PC-9 (cell line): ENCODE measurements around the gene ADGRL3. TPM values are rescaled to one million over a fixed set of nuclear protein-coding genes. Genes with fewer than 3 reads are reported as not detected.

ENCODE experiments used
- BruUV-seq: library from RNA; stranded (reverse); fragments of 400-500 nt; replicated peaks from 2 replicates; lab custom pipeline; 2021; lab: Mats Ljungman, UMichigan
- CTCF ChIA-PET: fragments of 300-600 bp; sonication (Branson Sonifier 250); formaldehyde crosslinking; loops from one replicate; lab custom pipeline; 2022; ENCODE audit warnings: antibody characterized with exemption; lab: Charles Lee
- POLR2A ChIA-PET: fragments of 300-600 bp; sonication (Branson Sonifier 250); formaldehyde crosslinking; loops from one replicate; lab custom pipeline; 2022; ENCODE audit warnings: antibody characterized with exemption; ENCODE audit not compliant: unreplicated experiment; lab: Charles Lee
- DNase-seq, 2 experiments: peaks; one replicate each; pipeline versions ENCODE4 v3.0.0 to v3.0.0-alpha.2; 2015 to 2022; ENCODE audit warnings: mixed read lengths in 1 of 2
- H2AFZ ChIP-seq: fragments of 200-600 bp; sonication (generic); 2 replicates; pipeline ENCODE4 v1.8.1; 2017; ENCODE audit warnings: antibody characterized with exemption
- H3F3A ChIP-seq: fragments of 200-600 bp; sonication (generic); 2 replicates; pipeline ENCODE4 v1.8.1; 2017; ENCODE audit warnings: antibody characterized with exemption, mild to moderate bottlenecking, low read depth; ENCODE audit not compliant: insufficient read depth
- H3K27ac ChIP-seq: fragments of 200-600 bp; sonication (generic); 2 replicates; pipeline ENCODE4 v1.6.1; 2016; ENCODE audit warnings: mixed run types
- H3K27me3 ChIP-seq: fragments of 200-600 bp; sonication (generic); 2 replicates; pipeline ENCODE4 v1.6.1; 2016; ENCODE audit warnings: low read depth, mixed run types; ENCODE audit not compliant: insufficient read depth
- H3K36me3 ChIP-seq: fragments of 200-600 bp; sonication (generic); 2 replicates; pipeline ENCODE4 v1.6.1; 2016; ENCODE audit warnings: low read depth, mixed run types
- H3K4me1 ChIP-seq: fragments of 200-600 bp; sonication (generic); replicated peaks from 2 replicates; pipeline ENCODE4 v1.6.1; 2016; ENCODE audit warnings: mixed run types; ENCODE audit not compliant: insufficient read depth
- H3K4me2 ChIP-seq: fragments of 200-600 bp; sonication (generic); 2 replicates; pipeline ENCODE4 v1.6.1; 2017; ENCODE audit warnings: mixed run types
- H3K4me3 ChIP-seq: fragments of 200-600 bp; sonication (generic); 2 replicates; pipeline ENCODE4 v1.6.1; 2016; ENCODE audit warnings: mixed run types
- H3K79me2 ChIP-seq: fragments of 200-600 bp; sonication (generic); 2 replicates; pipeline ENCODE4 v1.6.1; 2017; ENCODE audit warnings: low read depth, mixed run types
- H3K9me2 ChIP-seq: fragments of 200-600 bp; sonication (generic); 2 replicates; pipeline ENCODE4 v1.8.1; 2017; ENCODE audit warnings: mild to moderate bottlenecking; ENCODE audit not compliant: insufficient read depth
- H3K9me3 ChIP-seq: fragments of 200-600 bp; sonication (generic); 2 replicates; pipeline ENCODE4 v1.8.1; 2016; ENCODE audit warnings: low read depth; ENCODE audit not compliant: insufficient read depth
- H4K20me1 ChIP-seq: fragments of 200-600 bp; sonication (generic); 2 replicates; pipeline ENCODE4 v1.8.1; 2017; ENCODE audit not compliant: insufficient read depth
- CTCF ChIP-seq: fragments of 200-600 bp; sonication (generic); conservative IDR thresholded peaks from 2 replicates; pipeline ENCODE4 v1.6.1; 2017; ENCODE audit warnings: mixed run types, antibody characterized with exemption, mild to moderate bottlenecking, moderate library complexity
- EZH2 ChIP-seq: fragments of 200-600 bp; sonication (generic); IDR thresholded peaks from 2 replicates; pipeline ENCODE4 v1.8.0; 2017; ENCODE audit warnings: antibody characterized with exemption, low read depth
- intact Hi-C: fragments of 100-400 bp; cut with micrococcal nuclease; formaldehyde crosslinking; loops from one replicate; pipeline ENCODE4 v1.10.0; 2022; ENCODE audit not compliant: unreplicated experiment
- total RNA-seq: library from RNA; stranded (reverse); gene quantifications from 2 replicates; pipeline ENCODE4 v1.2.3, GENCODE V29; 2021

The ADGRL3 gene
- total RNA-seq, 1 experiment from 2014 or later = 1.6 TPM

- DNase-seq = no peak
These were observed 818.4 kb downstream of the ADGRL3 start for GRCh38 chr4:62018537-62018936.

GRCh38 chr4:62023633-62024032, 823.5 kb downstream of the ADGRL3 start:
- H3K9me3 ChIP-seq = no peaks in the 10 kb centered on the region
- ChIA-PET CTCF (no interaction called here), POLR2A (no interaction called here)
- no peaks in the 10 kb centered on the region for H3K79me2 ChIP-seq
- no peak for DNase-seq
- H3K4me1 ChIP-seq = no peaks in the 10 kb centered on the region
- intact Hi-C loops = no loop called here
- no peak overlapping the region for H2AFZ ChIP-seq
- no peaks in the 10 kb centered on the region for H3K27me3 ChIP-seq
- no peaks in the 10 kb centered on the region for H3K9me2 ChIP-seq
- TF ChIP-seq EZH2 (no peak), CTCF (no peak)
- no peaks in the 10 kb centered on the region for H3F3A ChIP-seq
- H4K20me1 ChIP-seq = no peaks in the 10 kb centered on the region
- no peak overlapping the region for H3K27ac ChIP-seq
- no peaks in the 10 kb centered on the region for H3K36me3 ChIP-seq
- no peak overlapping the region for H3K4me2 ChIP-seq
- BruUV-seq = no TSS peak
- no peak overlapping the region for H3K4me3 ChIP-seq

More at GRCh38 chr4:62018537-62018936, 818.4 kb downstream of the ADGRL3 start:
- no peak for TF ChIP-seq EZH2
- no peak for TF ChIP-seq CTCF
- intact Hi-C loops = no loop called here
- Histone ChIP-seq H3K9me2 (no peaks in the 10 kb centered on the region), H3K4me1 (no peaks in the 10 kb centered on the region), H2AFZ (no peak overlapping the region), H4K20me1 (no peaks in the 10 kb centered on the region), H3K4me3 (no peak overlapping the region), H3K4me2 (no peak overlapping the region), H3K27me3 (no peaks in the 10 kb centered on the region), H3F3A (no peaks in the 10 kb centered on the region), H3K79me2 (no peaks in the 10 kb centered on the region), H3K36me3 (no peaks in the 10 kb centered on the region), H3K27ac (no peak overlapping the region), H3K9me3 (no peaks in the 10 kb centered on the region)
- ChIA-PET CTCF (no interaction called here), POLR2A (no interaction called here)
- BruUV-seq = no TSS peak

- POLR2A ChIA-PET = no interaction called here
- no peaks in the 10 kb centered on the region for H3K4me1 ChIP-seq
- H3K4me2 ChIP-seq = no peak overlapping the region
- H3K27me3 ChIP-seq = no peaks in the 10 kb centered on the region
- intact Hi-C loops = no loop called here
- no peaks in the 10 kb centered on the region for H3K36me3 ChIP-seq
- H3K79me2 ChIP-seq = no peaks in the 10 kb centered on the region
- no peak overlapping the region for H3K4me3 ChIP-seq
- no peak for DNase-seq
- CTCF ChIA-PET = no interaction called here
- H3K9me2 ChIP-seq = no peaks in the 10 kb centered on the region
- no peak overlapping the region for H2AFZ ChIP-seq
- no peak overlapping the region for H3K27ac ChIP-seq
- no peaks in the 10 kb centered on the region for H3F3A ChIP-seq
- no peaks in the 10 kb centered on the region for H3K9me3 ChIP-seq
- BruUV-seq = no TSS peak
- H4K20me1 ChIP-seq = no peaks in the 10 kb centered on the region
- no peak for TF ChIP-seq CTCF
- no peak for TF ChIP-seq EZH2
These were observed 828.6 kb downstream of the ADGRL3 start for GRCh38 chr4:62028745-62029144.
